GM23338 (cell line): ENCODE data around the gene TAF10. TPM values are rescaled to one million over a fixed set of nuclear protein-coding genes. Genes with fewer than 3 reads are reported as not detected.

Source experiments
- ATAC-seq: fragments of 200-7000 bp; cut with Tn5 transposase; 3 replicates; pipeline ENCODE4 v1.9.1; 2020
- DNase-seq: peaks from one replicate; pipeline ENCODE4 v3.0.0-alpha.2; 2015; ENCODE audit warnings: low spot score
- H2AFZ ChIP-seq: fragments of 200-600 bp; sonication (generic); 2 replicates; pipeline ENCODE4 v1.8.0; 2016; ENCODE audit warnings: antibody characterized with exemption, mild to moderate bottlenecking, moderate library complexity
- H3F3A ChIP-seq: fragments of 200-600 bp; sonication (generic); replicated peaks from 2 replicates; pipeline ENCODE4 v1.8.0; 2017; ENCODE audit warnings: antibody characterized with exemption, mixed run types, low read depth
- H3K27ac ChIP-seq: fragments of 200-600 bp; sonication (generic); 2 replicates; pipeline ENCODE4 v1.6.1; 2016; ENCODE audit warnings: low read depth
- H3K27me3 ChIP-seq: fragments of 200-600 bp; sonication (generic); 2 replicates; pipeline ENCODE4 v1.8.0; 2016; ENCODE audit warnings: mild to moderate bottlenecking, mixed run types, moderate library complexity; ENCODE audit not compliant: insufficient read depth
- H3K36me3 ChIP-seq: fragments of 200-600 bp; sonication (generic); 2 replicates; pipeline ENCODE4 v1.8.0; 2016; ENCODE audit warnings: mild to moderate bottlenecking; ENCODE audit not compliant: insufficient read depth
- H3K4me1 ChIP-seq: fragments of 200-600 bp; sonication (generic); 2 replicates; pipeline ENCODE4 v1.8.0; 2016; ENCODE audit warnings: mild to moderate bottlenecking, moderate library complexity; ENCODE audit not compliant: insufficient read depth
- H3K4me2 ChIP-seq: fragments of 200-600 bp; sonication (generic); 2 replicates; pipeline ENCODE4 v1.7.1; 2017; ENCODE audit warnings: mixed run types
- H3K4me3 ChIP-seq: fragments of 200-600 bp; sonication (generic); 2 replicates; pipeline ENCODE4 v1.6.1; 2016; ENCODE audit warnings: mixed run types
- H3K79me2 ChIP-seq: fragments of 200-600 bp; sonication (generic); replicated peaks from 2 replicates; pipeline ENCODE4 v1.8.0; 2017; ENCODE audit warnings: mild to moderate bottlenecking; ENCODE audit not compliant: insufficient read depth
- H3K9me2 ChIP-seq: fragments of 200-600 bp; sonication (generic); 2 replicates; pipeline ENCODE4 v1.8.0; 2017; ENCODE audit not compliant: insufficient read depth
- H4K20me1 ChIP-seq: fragments of 200-600 bp; sonication (generic); replicated peaks from 2 replicates; pipeline ENCODE4 v1.8.0; 2017; ENCODE audit warnings: mild to moderate bottlenecking; ENCODE audit not compliant: insufficient read depth
- H3K27ac Mint-ChIP-seq: 2 replicates; pipeline ENCODE4 v1.8.0; 2020; ENCODE audit warnings: inconsistent platforms, mild to moderate bottlenecking, moderate library complexity, mixed read lengths
- H3K27me3 Mint-ChIP-seq: 3 replicates; pipeline ENCODE4 v1.8.0; 2022; ENCODE audit warnings: low read depth, mild to moderate bottlenecking, moderate library complexity, mixed read lengths, inconsistent platforms; ENCODE audit not compliant: insufficient read depth, poor library complexity
- H3K36me3 Mint-ChIP-seq: 3 replicates; pipeline ENCODE4 v1.8.0; 2021; ENCODE audit warnings: low read depth, mild to moderate bottlenecking, inconsistent platforms, moderate library complexity, mixed read lengths
- H3K4me1 Mint-ChIP-seq: 3 replicates; pipeline ENCODE4 v1.8.0; 2020; ENCODE audit warnings: mild to moderate bottlenecking, inconsistent platforms, mixed read lengths
- H3K4me3 Mint-ChIP-seq: 3 replicates; pipeline ENCODE4 v1.8.0; 2021; ENCODE audit warnings: moderate library complexity, mild to moderate bottlenecking, inconsistent platforms, mixed read lengths
- H3K9me3 Mint-ChIP-seq: 3 replicates; pipeline ENCODE4 v1.8.0; 2020; ENCODE audit warnings: moderate library complexity, mild to moderate bottlenecking, inconsistent platforms, mixed read lengths
- CREB1 ChIP-seq: fragments of 250-450 bp; sonication (Bioruptor Pico); IDR thresholded peaks from 2 replicates; pipeline ENCODE4 v1.5.0; 2020; ENCODE audit warnings: low read depth, mild to moderate bottlenecking, moderate library complexity
- EZH2 ChIP-seq: fragments of 200-600 bp; sonication (generic); IDR thresholded peaks from one replicate; pipeline ENCODE4 v1.8.0; 2017; ENCODE audit warnings: antibody characterized with exemption, mild to moderate bottlenecking, low read depth; ENCODE audit not compliant: unreplicated experiment
- NANOG ChIP-seq: IDR thresholded peaks from 2 replicates; pipeline ENCODE4 v1.6.1; 2016; ENCODE audit warnings: antibody characterized with exemption, borderline replicate concordance
- POLR2AphosphoS5 ChIP-seq: IDR thresholded peaks from 2 replicates; pipeline ENCODE4 v1.6.1; 2016; ENCODE audit warnings: antibody characterized with exemption, low read depth
- STAT1 ChIP-seq: IDR thresholded peaks from one replicate; pipeline ENCODE4 v1.6.1; 2016; ENCODE audit warnings: antibody characterized with exemption; ENCODE audit not compliant: unreplicated experiment
- ZNF114 ChIP-seq: fragments of 250-450 bp; sonication (Bioruptor Pico); IDR thresholded peaks from 2 replicates; pipeline ENCODE4 v1.5.0; 2020; ENCODE audit warnings: mild to moderate bottlenecking, moderate library complexity
- ZNF331 ChIP-seq: fragments of 250-450 bp; sonication (Bioruptor Pico); IDR thresholded peaks from 2 replicates; pipeline ENCODE4 v1.5.0; 2020; ENCODE audit warnings: low read depth, mild to moderate bottlenecking, moderate library complexity
- polyA plus RNA-seq: library from polyadenylated mRNA; unstranded; fragments of >200 nt; fragmentation: Nextera tagmentation; extraction: Ambion mirVana; gene quantifications from 2 replicates; pipeline ENCODE4 v1.2.1, GENCODE V29; 2016
- total RNA-seq: library from RNA; depleted of rRNA; stranded (reverse); fragments of >200 nt; shearing (Covaris generic); gene quantifications from 2 replicates; pipeline ENCODE4 v1.2.3, GENCODE V29; 2014
- TF ChIP-seq, protein P1 (sequence below): IDR thresholded peaks from 2 replicates; pipeline ENCODE4 v1.6.1; 2016; ENCODE audit warnings: antibody characterized with exemption
- TF ChIP-seq, protein P2 (sequence below), 2 experiments: fragments of 200-600 bp in 1 of 2; sonication (generic) in 1 of 2; conservative IDR thresholded peaks; 2 replicates each; pipeline versions ENCODE4 v1.5.1 to v1.6.1; 2016 to 2017; ENCODE audit warnings: antibody characterized with exemption in 2 of 2, low read depth in 2 of 2, mild to moderate bottlenecking in 2 of 2, moderate library complexity in 1 of 2
- TF ChIP-seq, protein P3 (sequence below): fragments of 250-450 bp; sonication (Bioruptor Pico); IDR thresholded peaks from 2 replicates; pipeline ENCODE4 v1.5.0; 2020; ENCODE audit warnings: mild to moderate bottlenecking, moderate library complexity
- TF ChIP-seq, protein P4 (sequence below): IDR thresholded peaks from one replicate; pipeline ENCODE4 v1.6.1; 2018; ENCODE audit warnings: antibody characterized with exemption; ENCODE audit not compliant: unreplicated experiment

The TAF10 gene
- total and polyA plus RNA-seq, 2 experiments from 2014 or later = 108 to 253 TPM

DNA sequence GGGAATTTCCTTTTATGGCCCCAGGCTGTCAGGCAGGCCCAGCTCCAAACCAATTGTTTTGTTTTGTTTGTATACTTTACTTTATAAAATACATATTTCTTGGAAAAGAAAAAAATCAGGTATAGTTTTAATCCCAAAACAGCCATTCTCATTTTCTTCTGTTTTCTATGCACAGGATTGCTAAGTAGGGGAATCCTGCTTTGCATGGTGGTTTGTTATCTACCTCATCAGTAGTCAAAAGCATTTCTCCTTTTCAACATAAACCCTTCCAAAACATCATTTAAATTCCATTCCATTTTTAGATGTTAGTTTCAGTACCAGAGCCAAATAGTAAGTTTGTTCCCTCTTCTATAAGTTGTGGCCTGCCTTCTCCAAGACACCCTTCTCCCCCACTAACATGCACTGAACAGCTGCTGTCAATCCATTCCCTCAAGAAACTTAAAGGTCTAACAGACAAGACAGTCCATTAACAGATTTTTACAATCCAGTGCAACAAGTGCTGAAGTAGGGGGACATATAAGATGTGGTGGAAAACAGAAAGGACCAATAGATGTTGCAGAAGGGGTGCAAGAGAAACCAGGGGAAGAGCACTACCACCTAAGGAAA lies 4.7 kb downstream of the TAF10 start:
- TF ChIP-seq EZH2 = no peak
- TF ChIP-seq ZNF331 (CRISPR knock-in tag) = no peak
- TF ChIP-seq, protein P1, sequence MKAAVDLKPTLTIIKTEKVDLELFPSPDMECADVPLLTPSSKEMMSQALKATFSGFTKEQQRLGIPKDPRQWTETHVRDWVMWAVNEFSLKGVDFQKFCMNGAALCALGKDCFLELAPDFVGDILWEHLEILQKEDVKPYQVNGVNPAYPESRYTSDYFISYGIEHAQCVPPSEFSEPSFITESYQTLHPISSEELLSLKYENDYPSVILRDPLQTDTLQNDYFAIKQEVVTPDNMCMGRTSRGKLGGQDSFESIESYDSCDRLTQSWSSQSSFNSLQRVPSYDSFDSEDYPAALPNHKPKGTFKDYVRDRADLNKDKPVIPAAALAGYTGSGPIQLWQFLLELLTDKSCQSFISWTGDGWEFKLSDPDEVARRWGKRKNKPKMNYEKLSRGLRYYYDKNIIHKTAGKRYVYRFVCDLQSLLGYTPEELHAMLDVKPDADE = no peak
- TF ChIP-seq, protein P2, sequence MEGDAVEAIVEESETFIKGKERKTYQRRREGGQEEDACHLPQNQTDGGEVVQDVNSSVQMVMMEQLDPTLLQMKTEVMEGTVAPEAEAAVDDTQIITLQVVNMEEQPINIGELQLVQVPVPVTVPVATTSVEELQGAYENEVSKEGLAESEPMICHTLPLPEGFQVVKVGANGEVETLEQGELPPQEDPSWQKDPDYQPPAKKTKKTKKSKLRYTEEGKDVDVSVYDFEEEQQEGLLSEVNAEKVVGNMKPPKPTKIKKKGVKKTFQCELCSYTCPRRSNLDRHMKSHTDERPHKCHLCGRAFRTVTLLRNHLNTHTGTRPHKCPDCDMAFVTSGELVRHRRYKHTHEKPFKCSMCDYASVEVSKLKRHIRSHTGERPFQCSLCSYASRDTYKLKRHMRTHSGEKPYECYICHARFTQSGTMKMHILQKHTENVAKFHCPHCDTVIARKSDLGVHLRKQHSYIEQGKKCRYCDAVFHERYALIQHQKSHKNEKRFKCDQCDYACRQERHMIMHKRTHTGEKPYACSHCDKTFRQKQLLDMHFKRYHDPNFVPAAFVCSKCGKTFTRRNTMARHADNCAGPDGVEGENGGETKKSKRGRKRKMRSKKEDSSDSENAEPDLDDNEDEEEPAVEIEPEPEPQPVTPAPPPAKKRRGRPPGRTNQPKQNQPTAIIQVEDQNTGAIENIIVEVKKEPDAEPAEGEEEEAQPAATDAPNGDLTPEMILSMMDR (conservative IDR thresholded peaks at IDR 0.05; ENCODE audit: low read depth in 2 of 2) = no peak
- TF ChIP-seq ZNF114 (CRISPR knock-in tag) = no peak
- no peak for TF ChIP-seq POLR2AphosphoS5
- TF ChIP-seq NANOG = no peak
- TF ChIP-seq CREB1 (CRISPR knock-in tag) = no peak
- TF ChIP-seq, protein P3, sequence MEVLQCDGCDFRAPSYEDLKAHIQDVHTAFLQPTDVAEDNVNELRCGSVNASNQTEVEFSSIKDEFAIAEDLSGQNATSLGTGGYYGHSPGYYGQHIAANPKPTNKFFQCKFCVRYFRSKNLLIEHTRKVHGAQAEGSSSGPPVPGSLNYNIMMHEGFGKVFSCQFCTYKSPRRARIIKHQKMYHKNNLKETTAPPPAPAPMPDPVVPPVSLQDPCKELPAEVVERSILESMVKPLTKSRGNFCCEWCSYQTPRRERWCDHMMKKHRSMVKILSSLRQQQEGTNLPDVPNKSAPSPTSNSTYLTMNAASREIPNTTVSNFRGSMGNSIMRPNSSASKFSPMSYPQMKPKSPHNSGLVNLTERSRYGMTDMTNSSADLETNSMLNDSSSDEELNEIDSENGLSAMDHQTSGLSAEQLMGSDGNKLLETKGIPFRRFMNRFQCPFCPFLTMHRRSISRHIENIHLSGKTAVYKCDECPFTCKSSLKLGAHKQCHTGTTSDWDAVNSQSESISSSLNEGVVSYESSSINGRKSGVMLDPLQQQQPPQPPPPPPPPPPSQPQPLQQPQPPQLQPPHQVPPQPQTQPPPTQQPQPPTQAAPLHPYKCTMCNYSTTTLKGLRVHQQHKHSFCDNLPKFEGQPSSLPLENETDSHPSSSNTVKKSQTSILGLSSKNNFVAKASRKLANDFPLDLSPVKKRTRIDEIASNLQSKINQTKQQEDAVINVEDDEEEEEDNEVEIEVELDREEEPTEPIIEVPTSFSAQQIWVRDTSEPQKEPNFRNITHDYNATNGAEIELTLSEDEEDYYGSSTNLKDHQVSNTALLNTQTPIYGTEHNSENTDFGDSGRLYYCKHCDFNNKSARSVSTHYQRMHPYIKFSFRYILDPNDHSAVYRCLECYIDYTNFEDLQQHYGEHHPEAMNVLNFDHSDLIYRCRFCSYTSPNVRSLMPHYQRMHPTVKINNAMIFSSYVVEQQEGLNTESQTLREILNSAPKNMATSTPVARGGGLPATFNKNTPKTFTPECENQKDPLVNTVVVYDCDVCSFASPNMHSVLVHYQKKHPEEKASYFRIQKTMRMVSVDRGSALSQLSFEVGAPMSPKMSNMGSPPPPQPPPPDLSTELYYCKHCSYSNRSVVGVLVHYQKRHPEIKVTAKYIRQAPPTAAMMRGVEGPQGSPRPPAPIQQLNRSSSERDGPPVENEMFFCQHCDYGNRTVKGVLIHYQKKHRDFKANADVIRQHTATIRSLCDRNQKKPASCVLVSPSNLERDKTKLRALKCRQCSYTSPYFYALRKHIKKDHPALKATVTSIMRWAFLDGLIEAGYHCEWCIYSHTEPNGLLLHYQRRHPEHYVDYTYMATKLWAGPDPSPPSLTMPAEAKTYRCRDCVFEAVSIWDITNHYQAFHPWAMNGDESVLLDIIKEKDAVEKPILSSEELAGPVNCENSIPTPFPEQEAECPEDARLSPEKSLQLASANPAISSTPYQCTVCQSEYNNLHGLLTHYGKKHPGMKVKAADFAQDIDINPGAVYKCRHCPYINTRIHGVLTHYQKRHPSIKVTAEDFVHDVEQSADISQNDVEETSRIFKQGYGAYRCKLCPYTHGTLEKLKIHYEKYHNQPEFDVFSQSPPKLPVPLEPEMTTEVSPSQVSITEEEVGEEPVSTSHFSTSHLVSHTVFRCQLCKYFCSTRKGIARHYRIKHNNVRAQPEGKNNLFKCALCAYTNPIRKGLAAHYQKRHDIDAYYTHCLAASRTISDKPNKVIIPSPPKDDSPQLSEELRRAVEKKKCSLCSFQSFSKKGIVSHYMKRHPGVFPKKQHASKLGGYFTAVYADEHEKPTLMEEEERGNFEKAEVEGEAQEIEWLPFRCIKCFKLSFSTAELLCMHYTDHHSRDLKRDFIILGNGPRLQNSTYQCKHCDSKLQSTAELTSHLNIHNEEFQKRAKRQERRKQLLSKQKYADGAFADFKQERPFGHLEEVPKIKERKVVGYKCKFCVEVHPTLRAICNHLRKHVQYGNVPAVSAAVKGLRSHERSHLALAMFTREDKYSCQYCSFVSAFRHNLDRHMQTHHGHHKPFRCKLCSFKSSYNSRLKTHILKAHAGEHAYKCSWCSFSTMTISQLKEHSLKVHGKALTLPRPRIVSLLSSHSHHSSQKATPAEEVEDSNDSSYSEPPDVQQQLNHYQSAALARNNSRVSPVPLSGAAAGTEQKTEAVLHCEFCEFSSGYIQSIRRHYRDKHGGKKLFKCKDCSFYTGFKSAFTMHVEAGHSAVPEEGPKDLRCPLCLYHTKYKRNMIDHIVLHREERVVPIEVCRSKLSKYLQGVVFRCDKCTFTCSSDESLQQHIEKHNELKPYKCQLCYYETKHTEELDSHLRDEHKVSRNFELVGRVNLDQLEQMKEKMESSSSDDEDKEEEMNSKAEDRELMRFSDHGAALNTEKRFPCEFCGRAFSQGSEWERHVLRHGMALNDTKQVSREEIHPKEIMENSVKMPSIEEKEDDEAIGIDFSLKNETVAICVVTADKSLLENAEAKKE = no peak
- TF ChIP-seq STAT1 = no peak
- TF ChIP-seq, protein P4, sequence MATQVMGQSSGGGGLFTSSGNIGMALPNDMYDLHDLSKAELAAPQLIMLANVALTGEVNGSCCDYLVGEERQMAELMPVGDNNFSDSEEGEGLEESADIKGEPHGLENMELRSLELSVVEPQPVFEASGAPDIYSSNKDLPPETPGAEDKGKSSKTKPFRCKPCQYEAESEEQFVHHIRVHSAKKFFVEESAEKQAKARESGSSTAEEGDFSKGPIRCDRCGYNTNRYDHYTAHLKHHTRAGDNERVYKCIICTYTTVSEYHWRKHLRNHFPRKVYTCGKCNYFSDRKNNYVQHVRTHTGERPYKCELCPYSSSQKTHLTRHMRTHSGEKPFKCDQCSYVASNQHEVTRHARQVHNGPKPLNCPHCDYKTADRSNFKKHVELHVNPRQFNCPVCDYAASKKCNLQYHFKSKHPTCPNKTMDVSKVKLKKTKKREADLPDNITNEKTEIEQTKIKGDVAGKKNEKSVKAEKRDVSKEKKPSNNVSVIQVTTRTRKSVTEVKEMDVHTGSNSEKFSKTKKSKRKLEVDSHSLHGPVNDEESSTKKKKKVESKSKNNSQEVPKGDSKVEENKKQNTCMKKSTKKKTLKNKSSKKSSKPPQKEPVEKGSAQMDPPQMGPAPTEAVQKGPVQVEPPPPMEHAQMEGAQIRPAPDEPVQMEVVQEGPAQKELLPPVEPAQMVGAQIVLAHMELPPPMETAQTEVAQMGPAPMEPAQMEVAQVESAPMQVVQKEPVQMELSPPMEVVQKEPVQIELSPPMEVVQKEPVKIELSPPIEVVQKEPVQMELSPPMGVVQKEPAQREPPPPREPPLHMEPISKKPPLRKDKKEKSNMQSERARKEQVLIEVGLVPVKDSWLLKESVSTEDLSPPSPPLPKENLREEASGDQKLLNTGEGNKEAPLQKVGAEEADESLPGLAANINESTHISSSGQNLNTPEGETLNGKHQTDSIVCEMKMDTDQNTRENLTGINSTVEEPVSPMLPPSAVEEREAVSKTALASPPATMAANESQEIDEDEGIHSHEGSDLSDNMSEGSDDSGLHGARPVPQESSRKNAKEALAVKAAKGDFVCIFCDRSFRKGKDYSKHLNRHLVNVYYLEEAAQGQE = no peak
- Mint-ChIP-seq H3K9me3 (no peaks in the 10 kb centered on the region), H3K27me3 (peaks cover 15% of the 10 kb centered on the region), H3K4me1 (peaks cover 22% of the 10 kb centered on the region), H3K27ac (peak overlapping the region; percentile 96), H3K4me3 (no peak overlapping the region), H3K36me3 (peaks cover 51% of the 10 kb centered on the region)
- Histone ChIP-seq H3K4me3 (no peak overlapping the region), H3F3A (peaks cover 16% of the 10 kb centered on the region), H3K36me3 (peaks cover 35% of the 10 kb centered on the region), H3K27ac (peak overlapping the region; percentile 93), H3K27me3 (no peaks in the 10 kb centered on the region), H3K4me2 (0 out of 2 replicates have a peak overlapping the region, but pooled peaks have one; percentile 28), H3K4me1 (peaks cover 27% of the 10 kb centered on the region), H2AFZ (no peak overlapping the region), H3K79me2 (peaks cover 58% of the 10 kb centered on the region), H3K9me2 (no peaks in the 10 kb centered on the region), H4K20me1 (no peaks in the 10 kb centered on the region; the same call in none of the 2 replicates)
- ATAC-seq (no peak), DNase-seq (no peak)
